Mucosa of stomach (tissue), 1 donor: Measurements from ENCODE around the gene SECISBP2.
"Not testable (repeated sequence)": the region's sequence is repeated elsewhere in the genome, so short reads cannot be mapped to it uniquely, and the experiment has no call there.

Experiments used
- H3K27me3 ChIP-seq: one replicate; pipeline ENCODE4 v1.7.0; 2013; ENCODE audit warnings: mild to moderate bottlenecking, low read length; ENCODE audit not compliant: control insufficient read depth, insufficient read depth
- H3K36me3 ChIP-seq: one replicate; pipeline ENCODE4 v1.7.0; 2013; ENCODE audit warnings: low read length; ENCODE audit not compliant: control insufficient read depth, insufficient read depth
- H3K4me1 ChIP-seq: one replicate; pipeline ENCODE4 v1.7.0; 2013; ENCODE audit warnings: mild to moderate bottlenecking, low read length; ENCODE audit not compliant: control insufficient read depth, insufficient read depth
- H3K4me3 ChIP-seq: one replicate; pipeline ENCODE4 v1.7.0; 2013; ENCODE audit warnings: low read length
- H3K9ac ChIP-seq: one replicate; pipeline ENCODE4 v1.7.0; 2013; ENCODE audit warnings: mild to moderate bottlenecking, low read length, moderate library complexity
- H3K9me3 ChIP-seq: one replicate; pipeline ENCODE4 v1.7.0; 2013; ENCODE audit warnings: mild to moderate bottlenecking, low read length, moderate library complexity; ENCODE audit not compliant: control insufficient read depth
- donor health status: Pancreatic carcinoma.

SECISBP2 gene

GRCh38 chr9:89339807-89340206, 21.5 kb downstream of the SECISBP2 start:
- Histone ChIP-seq H3K4me3 (no peak overlapping the region), H3K36me3 (peaks cover 6% of the 10 kb centered on the region), H3K4me1 (no peaks in the 10 kb centered on the region), H3K9me3 (no peaks in the 10 kb centered on the region), H3K9ac (no peak overlapping the region), H3K27me3 (no peaks in the 10 kb centered on the region)

DNA sequence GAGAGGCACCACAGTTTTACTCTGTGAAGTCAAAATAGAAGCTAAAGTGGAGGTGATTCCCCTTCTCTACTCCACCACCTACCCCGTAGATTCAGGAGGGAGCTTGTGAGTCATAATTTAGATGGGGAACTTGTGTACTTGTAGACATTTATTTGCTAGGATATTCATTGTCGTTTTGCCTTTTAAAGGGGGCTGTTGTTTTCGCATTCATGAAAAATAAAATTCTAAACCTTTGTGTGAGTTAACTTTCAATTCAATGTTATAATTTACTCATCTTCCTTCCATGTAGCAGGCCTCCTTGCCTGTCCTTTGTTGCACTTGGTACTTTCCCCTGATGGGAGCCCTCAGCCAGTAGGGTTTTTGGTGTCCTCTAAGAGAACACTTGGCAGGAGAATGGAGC, 22.0 kb downstream of the SECISBP2 start:
- H3K4me1 ChIP-seq: no peaks in the 10 kb centered on the region
- H3K9me3 ChIP-seq: no peaks in the 10 kb centered on the region
- H3K9ac ChIP-seq: no peak overlapping the region
- H3K27me3 ChIP-seq: no peaks in the 10 kb centered on the region
- H3K4me3 ChIP-seq: no peak overlapping the region
- H3K36me3 ChIP-seq: peaks cover 6% of the 10 kb centered on the region

DNA sequence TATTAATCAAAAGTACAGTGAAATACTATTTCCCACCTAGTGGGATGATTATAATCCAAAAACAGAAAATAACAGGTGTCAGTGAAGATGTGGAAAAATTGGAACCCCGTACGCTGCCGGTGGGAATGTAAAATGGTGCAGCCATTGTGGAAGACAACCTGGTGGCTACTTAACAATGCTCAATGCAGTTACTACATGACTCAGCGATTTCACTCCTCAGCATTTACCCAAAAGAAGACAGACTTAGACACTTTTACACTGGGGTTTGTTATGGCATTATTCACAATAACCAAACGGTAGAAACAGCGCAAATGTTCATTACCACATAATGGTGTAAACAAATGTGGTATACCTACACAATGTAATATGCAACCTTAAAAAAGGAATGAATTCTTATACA, 23.9 kb downstream of the SECISBP2 start:
- Histone ChIP-seq H3K4me3 (no peak overlapping the region), H3K27me3 (no peaks in the 10 kb centered on the region), H3K36me3 (peaks cover 6% of the 10 kb centered on the region), H3K9ac (no peak overlapping the region), H3K9me3 (no peaks in the 10 kb centered on the region), H3K4me1 (no peaks in the 10 kb centered on the region)

DNA sequence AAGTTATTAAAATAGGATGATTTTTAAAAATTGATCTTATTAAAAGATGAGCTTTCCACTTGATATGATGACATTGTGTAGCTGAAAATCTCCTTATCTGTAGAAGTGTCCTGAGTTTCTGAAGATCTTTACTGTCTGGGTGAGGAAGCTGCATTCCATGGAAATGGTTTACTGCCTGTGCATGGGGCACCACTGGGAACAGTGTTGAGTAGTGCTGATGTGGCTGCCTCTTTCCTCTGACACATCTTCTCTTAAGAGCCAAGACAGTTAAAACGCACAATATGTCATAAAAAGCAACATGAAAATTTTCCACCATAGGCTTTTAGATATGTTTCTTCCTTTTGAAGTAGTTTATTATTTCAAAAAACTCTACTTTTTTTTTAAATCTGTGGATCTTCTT, 24.6 kb downstream of the SECISBP2 start:
- H3K9me3 ChIP-seq: no peaks in the 10 kb centered on the region
- H3K4me3 ChIP-seq: no peak overlapping the region
- no peaks in the 10 kb centered on the region for H3K4me1 ChIP-seq
- H3K9ac ChIP-seq: no peak overlapping the region
- peaks cover 6% of the 10 kb centered on the region for H3K36me3 ChIP-seq
- no peaks in the 10 kb centered on the region for H3K27me3 ChIP-seq

GRCh38 chr9:89343812-89344211, 25.5 kb downstream of the SECISBP2 start:
- not testable (repeated sequence) for H3K9ac ChIP-seq, H3K9me3 ChIP-seq, H3K4me3 ChIP-seq, H3K4me1 ChIP-seq, H3K27me3 ChIP-seq, H3K36me3 ChIP-seq

GRCh38 chr9:89345476-89345875, 27.2 kb downstream of the SECISBP2 start:
- peaks cover 15% of the 10 kb centered on the region for H3K36me3 ChIP-seq
- no peak overlapping the region for H3K9ac ChIP-seq
- H3K27me3 ChIP-seq: no peaks in the 10 kb centered on the region
- H3K9me3 ChIP-seq: no peaks in the 10 kb centered on the region
- H3K4me3 ChIP-seq: no peak overlapping the region
- no peaks in the 10 kb centered on the region for H3K4me1 ChIP-seq

DNA sequence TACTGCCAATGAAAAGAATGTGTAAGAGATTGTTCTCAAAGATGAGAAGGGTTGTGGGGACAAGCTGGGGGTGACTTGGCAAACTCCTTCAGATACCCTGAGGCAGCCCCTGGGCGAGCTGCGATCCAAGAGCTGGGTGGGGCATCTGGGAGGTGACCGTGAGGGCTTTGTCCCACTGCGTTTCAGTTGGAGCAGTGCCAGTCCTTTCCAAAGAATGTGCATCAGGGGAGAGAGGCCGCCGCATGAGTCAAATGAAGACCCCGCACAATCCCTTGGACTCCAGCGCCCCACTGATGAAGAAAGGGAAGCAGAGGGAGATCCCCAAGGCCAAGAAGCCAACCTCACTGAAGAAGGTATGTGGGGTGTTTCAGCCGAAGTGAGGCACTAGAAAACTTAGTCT, 28.4 kb downstream of the SECISBP2 start:
- Histone ChIP-seq H3K4me1 (no peaks in the 10 kb centered on the region), H3K27me3 (no peaks in the 10 kb centered on the region), H3K36me3 (peaks cover 22% of the 10 kb centered on the region), H3K9me3 (no peaks in the 10 kb centered on the region), H3K9ac (no peak overlapping the region), H3K4me3 (no peak overlapping the region)

DNA sequence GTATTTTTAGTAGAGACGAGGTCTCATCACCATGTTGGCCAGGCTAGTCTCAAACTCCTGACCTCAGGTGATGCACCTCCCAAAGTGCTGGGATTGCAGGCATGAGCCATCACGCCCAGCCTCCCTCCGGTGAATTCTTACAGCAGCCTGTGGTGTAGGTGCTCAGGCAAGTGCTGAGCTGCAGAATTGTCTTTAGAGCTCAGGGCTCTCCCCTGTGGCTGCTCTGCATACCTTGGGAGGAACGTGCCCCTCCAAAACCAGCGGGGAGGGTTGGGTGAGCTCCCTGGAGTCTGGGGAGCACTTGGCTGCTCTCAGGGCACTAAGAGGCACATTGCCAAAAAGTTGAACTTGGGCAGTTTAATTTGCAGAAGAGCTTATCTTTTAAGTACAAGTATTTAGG, 29.4 kb downstream of the SECISBP2 start:
- Histone ChIP-seq H3K36me3 (peaks cover 16% of the 10 kb centered on the region), H3K9ac (no peak overlapping the region), H3K27me3 (no peaks in the 10 kb centered on the region), H3K9me3 (no peaks in the 10 kb centered on the region), H3K4me3 (no peak overlapping the region), H3K4me1 (no peaks in the 10 kb centered on the region)

- no peaks in the 10 kb centered on the region for H3K9me3 ChIP-seq
- no peaks in the 10 kb centered on the region for H3K4me1 ChIP-seq
- H3K9ac ChIP-seq: no peak overlapping the region
- H3K4me3 ChIP-seq: no peak overlapping the region
- H3K27me3 ChIP-seq: no peaks in the 10 kb centered on the region
- H3K36me3 ChIP-seq: peaks cover 24% of the 10 kb centered on the region
Observed at GRCh38 chr9:89349607-89350006, 31.3 kb downstream of the SECISBP2 start.

DNA sequence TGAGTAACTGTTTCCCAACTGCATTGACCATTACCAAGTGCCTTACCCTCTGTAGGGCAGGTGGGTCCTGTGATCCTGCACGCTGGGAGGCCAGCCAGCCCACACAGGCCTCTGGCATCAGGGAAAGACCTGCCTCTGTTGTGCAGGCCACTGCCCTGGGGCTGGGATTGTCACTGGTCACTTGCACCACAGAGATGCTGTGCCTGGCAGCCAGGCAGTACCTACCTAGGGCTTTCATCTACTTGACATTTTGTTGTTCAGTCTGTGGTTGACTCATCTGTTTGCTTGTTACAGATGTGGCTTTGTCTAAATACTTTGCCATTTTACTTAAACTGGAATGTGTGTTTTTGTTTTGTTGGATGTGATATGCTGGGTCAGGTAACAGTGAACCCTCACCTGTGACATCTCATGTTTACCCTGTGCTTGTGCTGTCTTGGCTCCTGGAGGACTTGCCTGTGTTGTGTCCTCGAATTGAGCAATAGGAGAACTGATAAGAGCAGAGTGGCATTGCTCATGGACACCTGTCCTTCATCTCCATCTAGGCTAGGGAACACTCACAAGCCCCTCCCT, 32.8 kb downstream of the SECISBP2 start:
- Histone ChIP-seq H3K9me3 (no peaks in the 10 kb centered on the region), H3K36me3 (peaks cover 31% of the 10 kb centered on the region), H3K9ac (no peak overlapping the region), H3K4me1 (no peaks in the 10 kb centered on the region), H3K4me3 (no peak overlapping the region), H3K27me3 (no peaks in the 10 kb centered on the region)

DNA sequence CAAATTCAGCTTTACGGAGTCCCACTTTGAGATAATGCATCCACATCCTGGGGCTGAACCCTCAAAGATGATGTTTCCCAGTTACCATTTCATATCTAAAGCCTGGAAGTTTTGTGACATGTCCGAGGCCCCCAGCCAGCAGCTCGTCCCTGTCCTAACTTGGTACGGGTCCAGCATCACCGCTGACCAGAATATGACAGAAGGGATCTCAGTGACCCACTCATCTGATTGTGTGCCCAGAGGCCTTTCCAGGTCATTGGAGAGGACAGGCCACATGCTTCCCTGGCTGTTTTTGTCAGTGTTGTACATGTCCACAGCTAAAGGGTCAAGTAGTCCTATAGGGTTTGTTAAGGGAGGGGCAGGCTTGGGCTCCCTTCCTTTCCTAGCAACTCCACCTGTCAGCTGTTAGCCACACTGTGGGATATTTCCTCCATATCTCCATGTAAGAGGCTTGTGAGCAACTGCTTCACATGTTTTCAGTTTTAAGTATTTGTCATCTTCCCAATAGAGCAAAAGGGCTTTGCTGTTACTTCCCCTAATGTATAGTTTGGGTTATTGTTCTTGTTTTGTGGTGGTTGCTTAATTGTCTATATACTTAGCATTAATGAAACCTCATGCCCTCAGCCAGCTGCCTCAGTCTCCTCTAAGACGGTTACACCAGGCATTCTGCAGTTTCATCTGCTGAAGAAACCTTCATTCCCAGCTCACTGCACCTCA, 33.4 kb downstream of the SECISBP2 start:
- Histone ChIP-seq H3K9me3 (no peaks in the 10 kb centered on the region), H3K27me3 (no peaks in the 10 kb centered on the region), H3K36me3 (peaks cover 31% of the 10 kb centered on the region), H3K4me3 (no peak overlapping the region), H3K9ac (no peak overlapping the region), H3K4me1 (no peaks in the 10 kb centered on the region)

GRCh38 chr9:89352451-89352850, 34.2 kb downstream of the SECISBP2 start:
- no peaks in the 10 kb centered on the region for H3K4me1 ChIP-seq
- H3K9me3 ChIP-seq: no peaks in the 10 kb centered on the region
- peaks cover 38% of the 10 kb centered on the region for H3K36me3 ChIP-seq
- no peak overlapping the region for H3K9ac ChIP-seq
- H3K27me3 ChIP-seq: no peaks in the 10 kb centered on the region
- no peak overlapping the region for H3K4me3 ChIP-seq
